Psoas muscle (tissue), 8 donors: Measurements from ENCODE around the gene CLDN4. TPM values are rescaled to one million over a fixed set of nuclear protein-coding genes. Genes with fewer than 3 reads are reported as not detected.

Experiments used
- ATAC-seq, 4 donors: fragments of 200-7000 bp; cut with Tn5 transposase; one replicate each; pipeline ENCODE4 v1.9.1; 2020; ENCODE audit warnings: moderate library complexity in 3 of 4, mild to moderate bottlenecking in 2 of 4
- DNase-seq, 2 donors: peaks; one replicate each; pipeline ENCODE4 v3.0.0-alpha.2; 2020
- H3K27ac ChIP-seq: fragments of 200-600 bp; one replicate; pipeline ENCODE4 v1.8.0; 2022
- H3K27me3 ChIP-seq, 3 donors: fragments of 200-600 bp in 1 of 3; one replicate each; pipeline versions ENCODE4 v1.6.1 to v1.8.0; 2013 to 2022; ENCODE audit warnings: low read length in 2 of 3, mild to moderate bottlenecking in 2 of 3, moderate library complexity in 1 of 3; ENCODE audit not compliant: insufficient read depth in 3 of 3
- H3K36me3 ChIP-seq, 2 donors: fragments of 200-600 bp in 1 of 2; one replicate each; pipeline versions ENCODE4 v1.6.1 to v1.8.0; 2013 to 2022; ENCODE audit warnings: low read depth in 1 of 2, mild to moderate bottlenecking in 1 of 2, moderate library complexity in 1 of 2; ENCODE audit not compliant: insufficient read depth in 1 of 2
- H3K4me1 ChIP-seq: fragments of 200-600 bp; one replicate; pipeline ENCODE4 v1.8.0; 2022
- H3K4me3 ChIP-seq: fragments of 200-600 bp; one replicate; pipeline ENCODE4 v1.8.0; 2022; ENCODE audit warnings: mild to moderate bottlenecking
- H3K9me3 ChIP-seq: fragments of 200-600 bp; one replicate; pipeline ENCODE4 v1.8.0; 2022
- CTCF ChIP-seq: fragments of 200-600 bp; IDR thresholded peaks from one replicate; pipeline ENCODE4 v1.8.0; 2022; ENCODE audit warnings: antibody characterized with exemption
- WGBS, 3 donors: extraction: QIAGEN DNeasy Blood & Tissue Kit; methylation state at CpG; one replicate each; pipeline versions ENCODE4 v1.1.6 to v1.1.7; 2013; 5-methylcytosine and 5-hydroxymethylcytosine counted together
- intact Hi-C, 2 donors: fragments of 100-400 bp; cut with DNase I; formaldehyde crosslinking; loops; one replicate each; pipeline versions ENCODE4 v1.11.0 to v1.14.2; 2022
- polyA plus RNA-seq, 3 donors: library from polyadenylated mRNA; stranded (reverse); fragments of 200-250 nt; gene quantifications; one replicate each; pipeline ENCODE4 v1.2.3, GENCODE V29; 2013
- total RNA-seq, 4 donors: library from RNA; stranded (reverse); fragmentation: NEBNext Ultra II Directional in 2 of 4; extraction: Animal tissue kit (Norgen Biotek cat#: 25700) in 2 of 4; gene quantifications; one replicate each; pipeline versions ENCODE4 v1.2.1 to v1.2.4, GENCODE V29; 2021 to 2023
- donor health status: healthy with polysubstance abuse.
- donor health status: DM: no; HTN: no; CAD: no; lungs with moderate emphysema.
- donor health status: Bipolar disorder and iron deficiency.
- donor health status: healthy.
- donor health status: DM: yes; HTN: yes; CAD: no.
- donor health status: DM: no; HTN: no; CAD: no.
- donor health status: DM: no; HTN: no; CAD: no.
- donor health status: DM: yes; HTN: yes; CAD: no.

CLDN4 gene
- total and polyA plus RNA-seq, 7 donors, result 0.10 to 0.16 (median 0.15) TPM; not detected in 3

GRCh38 chr7:73856941-73857340 is 26.1 kb downstream of the CLDN4 start:
- H3K4me3 ChIP-seq, result no peak overlapping the region
- intact Hi-C loops, result loop anchor here in 1 of 2 donors (10.0 kb wide), 1 partner anchor 122 kb away; the partner anchor contains the start of gene ABHD11
- H3K27me3 ChIP-seq, result peaks cover 0 to 6% (median 0%) of the 10 kb centered on the region in 3 donors
- no peak for ATAC-seq
- no peak overlapping the region for H3K27ac ChIP-seq
- whole genome bisulfite sequencing, 3 donors, result 44 to 75% (median 56%) methylated on average over 3 of the region's 3 CpGs
- H3K9me3 ChIP-seq, result no peaks in the 10 kb centered on the region
- H3K36me3 ChIP-seq, result no peaks in the 10 kb centered on the region
- H3K4me1 ChIP-seq, result no peaks in the 10 kb centered on the region
- DNase-seq, result no peak
- no peak for TF ChIP-seq CTCF

- Histone ChIP-seq H3K27me3 (peaks cover 0 to 6% (median 0%) of the 10 kb centered on the region in 3 donors), H3K4me3 (no peak overlapping the region), H3K9me3 (no peaks in the 10 kb centered on the region), H3K36me3 (no peaks in the 10 kb centered on the region), H3K27ac (no peak overlapping the region), H3K4me1 (no peaks in the 10 kb centered on the region)
- intact Hi-C loops, result loop anchor here in 1 of 2 donors (10.0 kb wide), 1 partner anchor 124 kb away; the partner anchor contains the start of gene ABHD11
- WGBS, 3 donors, result 25 to 42% (median 41%) methylated on average over 2 of the region's 2 CpGs
- no peak for DNase-seq
- no peak for TF ChIP-seq CTCF
- ATAC-seq, result no peak
Measured at GRCh38 chr7:73858807-73859206, 28.0 kb downstream of the CLDN4 start.

GRCh38 chr7:73860859-73861258 is 30.1 kb downstream of the CLDN4 start, which contains the start of gene TMEM270:
Gene TMEM270, plus strand, starts transcription at chr7:73861159. Its CDS starts 36 bp downstream, at chr7:73861195.
- Histone ChIP-seq H3K4me3 (no peak within 1 kb of the TSS), H3K36me3 (no peaks in the 10 kb centered on the region), H3K27ac (no peak within 1 kb of the TSS), H3K4me1 (no peaks in the 10 kb centered on the region), H3K27me3 (peaks cover 0 to 6% (median 0%) of the 10 kb centered on the region in 3 donors), H3K9me3 (no peaks in the 10 kb centered on the region)
- 79 to 94% (median 89%) methylated on average over 11 of the region's 11 CpGs for WGBS, 3 donors
- ATAC-seq (no peak), DNase-seq (no peak)
- no peak for TF ChIP-seq CTCF
- intact Hi-C loops, result no loop called here

GRCh38 chr7:73861305-73861704 is 30.5 kb downstream of the CLDN4 start:
- Histone ChIP-seq H3K36me3 (no peaks in the 10 kb centered on the region), H3K4me3 (no peak overlapping the region), H3K27ac (no peak overlapping the region), H3K9me3 (no peaks in the 10 kb centered on the region), H3K27me3 (peaks cover 0 to 6% (median 0%) of the 10 kb centered on the region in 3 donors), H3K4me1 (no peaks in the 10 kb centered on the region)
- TF ChIP-seq CTCF, result no peak
- intact Hi-C loops, result no loop called here
- WGBS, 3 donors, result 93 to 94% (median 93%) methylated on average over 12 of the region's 12 CpGs
- ATAC-seq (no peak), DNase-seq (no peak)
